H1 (cell line): ENCODE measurements around the gene NR3C1. TPM values are rescaled to one million over a fixed set of nuclear protein-coding genes. Genes with fewer than 3 reads are reported as not detected.

Experiments
- CTCF ChIA-PET: fragments of 300-600 bp; sonication (Branson Sonifier 250); formaldehyde crosslinking; loops from one replicate; lab custom pipeline; 2021; ENCODE audit not compliant: partially characterized antibody; lab: Charles Lee
- POLR2A ChIA-PET: fragments of 300-600 bp; sonication (Branson Sonifier 250); formaldehyde crosslinking; loops from one replicate; lab custom pipeline; 2021; ENCODE audit warnings: inconsistent platforms; ENCODE audit not compliant: partially characterized antibody; lab: Charles Lee
- DNase-seq, 2 experiments: peaks; one replicate each; pipeline versions ENCODE4 v3.0.0 to v3.0.0-alpha.2; 2010 to 2022; ENCODE audit warnings: low spot score in 2 of 2, low read depth in 1 of 2, mixed read lengths in 1 of 2
- FAIRE-seq: peaks from 2 replicates; lab custom pipeline; 2011; peaks lifted over from hg19 to GRCh38; lab: Jason Lieb, UNC
- H2AFZ ChIP-seq: 2 replicates; pipeline ENCODE4 v1.8.1; 2012; ENCODE audit warnings: low read length, inconsistent platforms
- H2AK5ac ChIP-seq: 2 replicates; pipeline ENCODE4 v1.6.1; 2013; ENCODE audit warnings: low read depth, low read length
- H2BK120ac ChIP-seq: replicated peaks from 2 replicates; pipeline ENCODE3; 2013; ENCODE audit warnings: low read depth, low read length, inconsistent platforms
- H2BK12ac ChIP-seq: 2 replicates; pipeline ENCODE4 v1.6.1; 2013; ENCODE audit warnings: low read depth, low read length
- H2BK15ac ChIP-seq: 2 replicates; pipeline ENCODE4 v1.6.1; 2013; ENCODE audit warnings: low read length
- H2BK20ac ChIP-seq: 2 replicates; pipeline ENCODE4 v1.6.1; 2013; ENCODE audit warnings: low read length
- H2BK5ac ChIP-seq: 2 replicates; pipeline ENCODE4 v1.6.1; 2013; ENCODE audit warnings: low read depth, low read length
- H3K14ac ChIP-seq: 2 replicates; pipeline ENCODE4 v1.6.1; 2013; ENCODE audit warnings: inconsistent platforms; ENCODE audit not compliant: insufficient read length
- H3K18ac ChIP-seq: 2 replicates; pipeline ENCODE4 v1.6.1; 2013; ENCODE audit warnings: low read length; ENCODE audit errors: extremely low read depth
- H3K23ac ChIP-seq: 2 replicates; pipeline ENCODE4 v1.6.1; 2013; ENCODE audit warnings: inconsistent platforms; ENCODE audit not compliant: insufficient read length
- H3K23me2 ChIP-seq: 2 replicates; pipeline ENCODE4 v1.6.1; 2013; ENCODE audit warnings: low read depth, low read length
- H3K27ac ChIP-seq: 2 replicates; pipeline ENCODE4 v1.6.1; 2011; ENCODE audit warnings: low read depth, low read length, inconsistent platforms
- H3K27me3 ChIP-seq, 4 experiments: replicated peaks in 1 of 4; 1 replicate in 1 of 4; 2 replicates in 3 of 4; pipeline versions ENCODE4 v1.6.1 to v1.8.1; 2011 to 2013; ENCODE audit warnings: low read length in 3 of 4, mild to moderate bottlenecking in 3 of 4, inconsistent platforms in 2 of 4, mixed read lengths in 2 of 4, moderate library complexity in 1 of 4; ENCODE audit not compliant: control insufficient read depth in 3 of 4, insufficient read depth in 3 of 4; ENCODE audit errors: extremely low read depth in 1 of 4
- H3K36me3 ChIP-seq, 4 experiments: 2 replicates each; pipeline versions ENCODE4 v1.6.1 to v1.8.1; 2011 to 2013; ENCODE audit warnings: mild to moderate bottlenecking in 4 of 4, low read length in 3 of 4, moderate library complexity in 2 of 4, control low read depth in 1 of 4, inconsistent platforms in 1 of 4; ENCODE audit not compliant: insufficient read depth in 4 of 4, control insufficient read depth in 2 of 4
- H3K4ac ChIP-seq: replicated peaks from 2 replicates; pipeline ENCODE3; 2013; ENCODE audit warnings: low read length, low read depth, mixed read lengths, inconsistent platforms; ENCODE audit not compliant: insufficient read length
- H3K4me1 ChIP-seq, 4 experiments: replicated peaks in 1 of 4; 1 replicate in 1 of 4; 2 replicates in 3 of 4; pipeline versions ENCODE4 v1.6.1 to v1.8.1; 2011 to 2013; ENCODE audit warnings: low read length in 3 of 4, inconsistent platforms in 2 of 4, mixed read lengths in 1 of 4; ENCODE audit not compliant: insufficient read depth in 4 of 4, control insufficient read depth in 3 of 4
- H3K4me2 ChIP-seq, 2 experiments: 2 replicates each; pipeline versions ENCODE4 v1.6.1 to v1.8.1; 2011 to 2013; ENCODE audit warnings: low read depth in 2 of 2, low read length in 2 of 2, control low read depth in 1 of 2, inconsistent platforms in 1 of 2, mild to moderate bottlenecking in 1 of 2; ENCODE audit not compliant: insufficient read depth in 1 of 2
- H3K4me3 ChIP-seq, 4 experiments: fragments of 200-600, 300-600 bp in 1 of 4; sonication (generic), shearing (Covaris generic), sonication (Bioruptor Twin) in 1 of 4; 2 replicates each; pipeline versions ENCODE4 v1.5.1 to v1.8.1; 2011 to 2016; ENCODE audit warnings: low read length in 4 of 4, low read depth in 3 of 4, control low read depth in 2 of 4, inconsistent platforms in 2 of 4, mild to moderate bottlenecking in 2 of 4, mixed read lengths in 1 of 4, moderate library complexity in 1 of 4; ENCODE audit not compliant: insufficient read depth in 2 of 4; ENCODE audit errors: extremely low read depth in 1 of 4
- H3K56ac ChIP-seq: replicated peaks from 2 replicates; pipeline ENCODE3; 2013; ENCODE audit warnings: low read depth, mild to moderate bottlenecking, mixed read lengths, low read length, inconsistent platforms; ENCODE audit not compliant: insufficient read length
- H3K79me1 ChIP-seq: 2 replicates; pipeline ENCODE4 v1.6.1; 2013; ENCODE audit warnings: low read depth, low read length, control low read depth
- H3K79me2 ChIP-seq, 2 experiments: 2 replicates each; pipeline versions ENCODE4 v1.6.1 to v1.8.1; 2012 to 2013; ENCODE audit warnings: low read length in 2 of 2, mild to moderate bottlenecking in 2 of 2, inconsistent platforms in 1 of 2; ENCODE audit not compliant: insufficient read depth in 2 of 2, control insufficient read depth in 1 of 2
- H3K9ac ChIP-seq, 4 experiments: replicated peaks in 1 of 4; 1 replicate in 1 of 4; 2 replicates in 3 of 4; pipeline versions ENCODE4 v1.6.1 to v1.8.1; 2011 to 2013; ENCODE audit warnings: low read depth in 3 of 4, low read length in 3 of 4, control low read depth in 2 of 4, mild to moderate bottlenecking in 2 of 4, moderate library complexity in 2 of 4, inconsistent platforms in 1 of 4; ENCODE audit errors: extremely low read depth in 1 of 4
- H3K9me3 ChIP-seq, 2 experiments: 2 replicates each; pipeline versions ENCODE4 v1.6.1 to v1.8.1; 2012 to 2013; ENCODE audit warnings: mild to moderate bottlenecking in 2 of 2, moderate library complexity in 2 of 2, control low read depth in 1 of 2, inconsistent platforms in 1 of 2, low read depth in 1 of 2, low read length in 1 of 2, mixed read lengths in 1 of 2; ENCODE audit not compliant: insufficient read depth in 2 of 2
- H4K20me1 ChIP-seq, 2 experiments: replicated peaks in 1 of 2; 2 replicates each; pipeline versions ENCODE3 to v1.8.1; 2011 to 2013; ENCODE audit warnings: inconsistent platforms in 2 of 2, low read length in 2 of 2, mild to moderate bottlenecking in 1 of 2; ENCODE audit not compliant: insufficient read depth in 2 of 2, control insufficient read depth in 1 of 2
- H4K5ac ChIP-seq: 2 replicates; pipeline ENCODE4 v1.6.1; 2013; ENCODE audit warnings: low read length, low read depth, mixed read lengths, inconsistent platforms; ENCODE audit not compliant: insufficient read length
- H4K8ac ChIP-seq: 2 replicates; pipeline ENCODE4 v1.8.0; 2013; ENCODE audit warnings: mild to moderate bottlenecking, moderate library complexity, low read length, inconsistent platforms; ENCODE audit not compliant: insufficient read depth; ENCODE audit errors: extremely low read depth
- H4K91ac ChIP-seq: replicated peaks from 2 replicates; pipeline ENCODE3; 2013; ENCODE audit warnings: low read length, mixed read lengths, inconsistent platforms; ENCODE audit not compliant: insufficient read length
- BCL11A ChIP-seq, 2 experiments: IDR thresholded peaks; one replicate each; pipeline ENCODE4 v1.6.1; 2011; ENCODE audit warnings: low read depth in 2 of 2, low read length in 2 of 2, mild to moderate bottlenecking in 2 of 2
- EZH2 ChIP-seq: fragments of 200-600 bp; sonication (generic); IDR thresholded peaks from 2 replicates; pipeline ENCODE4 v1.7.1; 2012; ENCODE audit warnings: low read depth, mild to moderate bottlenecking, moderate library complexity, low read length, inconsistent platforms; ENCODE audit not compliant: severe bottlenecking
- GABPA ChIP-seq: IDR thresholded peaks from 2 replicates; pipeline ENCODE4 v1.6.1; 2011; ENCODE audit warnings: mild to moderate bottlenecking, low read length, moderate library complexity, borderline replicate concordance; ENCODE audit not compliant: insufficient read depth
- GTF2F1 ChIP-seq: IDR thresholded peaks from 2 replicates; pipeline ENCODE4 v1.6.1; 2012; ENCODE audit warnings: low read depth, low read length, improper control_type of control experiment, borderline replicate concordance
- JUND ChIP-seq: IDR thresholded peaks from 2 replicates; pipeline ENCODE4 v1.6.1; 2011; ENCODE audit warnings: mild to moderate bottlenecking, improper control_type of control experiment, low read length
- NANOG ChIP-seq: IDR thresholded peaks from 2 replicates; pipeline ENCODE4 v1.6.1; 2011; ENCODE audit warnings: low read length, low read depth, mild to moderate bottlenecking, inconsistent platforms; ENCODE audit not compliant: insufficient read depth, poor library complexity, severe bottlenecking
- RAD21 ChIP-seq, 2 experiments: IDR thresholded peaks in 1 of 2; conservative IDR thresholded peaks in 1 of 2; 2 replicates each; pipeline ENCODE4 v1.6.1; 2011; ENCODE audit warnings: low read depth in 2 of 2, low read length in 2 of 2, improper control_type of control experiment in 1 of 2, inconsistent platforms in 1 of 2, mild to moderate bottlenecking in 1 of 2, moderate library complexity in 1 of 2
- SP4 ChIP-seq: IDR thresholded peaks from 2 replicates; pipeline ENCODE4 v1.6.1; 2012; ENCODE audit warnings: low read length, inconsistent platforms
- TBP ChIP-seq: IDR thresholded peaks from 2 replicates; pipeline ENCODE4 v1.6.1; 2011; ENCODE audit warnings: low read depth, low read length, improper control_type of control experiment
- YY1 ChIP-seq: IDR thresholded peaks from 2 replicates; pipeline ENCODE4 v1.6.1; 2011; ENCODE audit warnings: low read depth, mild to moderate bottlenecking, low read length
- polyA plus RNA-seq, 7 experiments: library from polyadenylated mRNA; depleted of rRNA in 3 of 7; stranded (reverse) in 5 of 7; unstranded in 2 of 7; fragments of >200 nt in 5 of 7; fragments of 200-250 nt in 2 of 7; gene quantifications; 1 replicate in 5 of 7; 2 replicates in 1 of 7; 4 replicates in 1 of 7; pipeline versions ENCODE4 v1.2.1 to v1.2.3, GENCODE V29; 2011 to 2013; ENCODE audit warnings: missing spikeins in 2 of 7, mixed read lengths in 2 of 7
- total RNA-seq: library from RNA; stranded (reverse); fragmentation: NEBNext Ultra II Directional; extraction: Animal tissue kit (Norgen Biotek cat#: 25700); gene quantifications from 2 replicates; pipeline ENCODE4 v1.2.1, GENCODE V29; 2021
- TF ChIP-seq, protein P1 (sequence below): IDR thresholded peaks from 2 replicates; pipeline ENCODE4 v1.6.1; 2012; ENCODE audit warnings: low read length, inconsistent platforms

Gene NR3C1
- total and polyA plus RNA-seq, 2 of the 8 experiments (the other 6 are each of a cell fraction or from before 2014, with no cell fraction given) = 1.7 to 5.4 TPM

DNA sequence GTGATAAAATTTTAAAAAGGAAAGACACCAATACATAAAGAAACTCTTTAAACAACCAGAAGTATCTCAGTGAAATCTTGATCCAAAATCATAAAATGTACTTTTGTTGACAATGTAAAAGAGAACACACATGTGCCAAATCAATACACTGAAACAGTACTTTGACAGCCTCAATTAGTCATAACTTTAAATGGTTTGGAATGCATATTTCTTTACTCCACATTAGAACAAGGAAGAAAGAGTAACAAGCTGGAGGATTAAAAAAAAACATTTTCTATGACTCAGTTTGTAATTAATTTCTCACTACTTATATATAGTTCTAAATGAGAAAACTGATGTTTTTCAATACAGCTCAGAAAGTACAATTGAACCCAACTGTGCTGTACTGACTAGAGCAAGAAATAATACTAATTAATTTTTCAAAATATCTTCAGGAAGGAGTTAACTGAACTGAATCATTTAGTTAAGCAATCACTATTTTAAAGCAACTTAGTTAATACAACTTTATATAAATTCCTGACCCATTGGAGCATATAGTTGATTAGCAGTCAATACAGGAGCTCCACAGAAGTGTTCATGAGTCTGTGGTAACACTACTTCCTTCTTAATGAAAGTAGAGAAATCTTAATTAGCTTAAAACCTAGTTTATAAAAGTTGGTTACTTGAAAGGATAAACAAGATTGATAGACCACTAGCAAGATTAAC lies 101.0 kb downstream of the NR3C1 start:
- CTCF ChIA-PET = no interaction called here
- no peak for FAIRE-seq
- H3K36me3 ChIP-seq = no peaks in the 10 kb centered on the region

More for the DNA sequence above, 101.0 kb downstream of the NR3C1 start:
- Histone ChIP-seq H2BK12ac (no peak overlapping the region), H3K4me2 (no peak overlapping the region), H3K23me2 (peaks cover 2% of the 10 kb centered on the region; the same call in 1 of the 2 replicates), H2AFZ (no peak overlapping the region), H2BK120ac (no peak overlapping the region), H3K79me2 (no peaks in the 10 kb centered on the region), H4K8ac (no peak overlapping the region), H3K18ac (no peak overlapping the region), H2BK5ac (no peak overlapping the region), H4K20me1 (no peaks in the 10 kb centered on the region), H3K56ac (no peak overlapping the region), H3K14ac (no peak overlapping the region), H3K79me1 (no peaks in the 10 kb centered on the region), H3K4me3 (no peak overlapping the region), H3K4ac (no peak overlapping the region), H4K5ac (no peak overlapping the region), H3K9me3 (no peaks in the 10 kb centered on the region), H2AK5ac (no peak overlapping the region), H3K27ac (no peak overlapping the region), H3K9ac (no peak overlapping the region), H2BK20ac (no peak overlapping the region), H3K27me3 (no peaks in the 10 kb centered on the region), H4K91ac (no peak overlapping the region), H2BK15ac (no peak overlapping the region), H3K4me1 (no peaks in the 10 kb centered on the region), H3K23ac (no peak overlapping the region)
- POLR2A ChIA-PET = no interaction called here
- DNase-seq = no peak
- TF ChIP-seq BCL11A (IDR thresholded peaks at IDR 0.05; ENCODE audit: low read depth in 2 of 2, low read length in 2 of 2) (no peak), SP4 (no peak), JUND (no peak), EZH2 (no peak), RAD21 (IDR thresholded peaks at IDR 0.05 in 1 of 2, conservative IDR thresholded peaks at IDR 0.05 in 1 of 2; ENCODE audit: low read depth in 2 of 2, low read length in 2 of 2) (no peak), GABPA (no peak), TBP (no peak), YY1 (no peak), GTF2F1 (no peak), NANOG (no peak)
- TF ChIP-seq, protein P1, sequence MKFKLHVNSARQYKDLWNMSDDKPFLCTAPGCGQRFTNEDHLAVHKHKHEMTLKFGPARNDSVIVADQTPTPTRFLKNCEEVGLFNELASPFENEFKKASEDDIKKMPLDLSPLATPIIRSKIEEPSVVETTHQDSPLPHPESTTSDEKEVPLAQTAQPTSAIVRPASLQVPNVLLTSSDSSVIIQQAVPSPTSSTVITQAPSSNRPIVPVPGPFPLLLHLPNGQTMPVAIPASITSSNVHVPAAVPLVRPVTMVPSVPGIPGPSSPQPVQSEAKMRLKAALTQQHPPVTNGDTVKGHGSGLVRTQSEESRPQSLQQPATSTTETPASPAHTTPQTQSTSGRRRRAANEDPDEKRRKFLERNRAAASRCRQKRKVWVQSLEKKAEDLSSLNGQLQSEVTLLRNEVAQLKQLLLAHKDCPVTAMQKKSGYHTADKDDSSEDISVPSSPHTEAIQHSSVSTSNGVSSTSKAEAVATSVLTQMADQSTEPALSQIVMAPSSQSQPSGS = no peak
